NB4 (cell line): ENCODE data around the gene FAM184A.

Experiments
- DNase-seq: peaks from one replicate; pipeline ENCODE4 v3.0.0; 2010; ENCODE audit warnings: low read depth
- H3K4me3 ChIP-seq: one replicate; pipeline ENCODE4 v1.5.1; 2011; ENCODE audit warnings: mild to moderate bottlenecking, low read depth, low read length, moderate library complexity
- MYC ChIP-seq: IDR thresholded peaks from 2 replicates; pipeline ENCODE4 v1.6.1; 2011; ENCODE audit warnings: low read depth, low read length
- POLR2A ChIP-seq: IDR thresholded peaks from 2 replicates; pipeline ENCODE4 v1.6.1; 2011; ENCODE audit warnings: mild to moderate bottlenecking; ENCODE audit not compliant: insufficient read length; ENCODE audit errors: extremely low read depth
- TF ChIP-seq, protein P1 (sequence below): IDR thresholded peaks from one replicate; pipeline ENCODE4 v1.5.1; 2012; ENCODE audit warnings: low read depth, low read length
- TF ChIP-seq, protein P2 (sequence below): IDR thresholded peaks from 2 replicates; pipeline ENCODE4 v1.6.1; 2011; ENCODE audit warnings: low read depth, low read length

The FAM184A gene

DNA sequence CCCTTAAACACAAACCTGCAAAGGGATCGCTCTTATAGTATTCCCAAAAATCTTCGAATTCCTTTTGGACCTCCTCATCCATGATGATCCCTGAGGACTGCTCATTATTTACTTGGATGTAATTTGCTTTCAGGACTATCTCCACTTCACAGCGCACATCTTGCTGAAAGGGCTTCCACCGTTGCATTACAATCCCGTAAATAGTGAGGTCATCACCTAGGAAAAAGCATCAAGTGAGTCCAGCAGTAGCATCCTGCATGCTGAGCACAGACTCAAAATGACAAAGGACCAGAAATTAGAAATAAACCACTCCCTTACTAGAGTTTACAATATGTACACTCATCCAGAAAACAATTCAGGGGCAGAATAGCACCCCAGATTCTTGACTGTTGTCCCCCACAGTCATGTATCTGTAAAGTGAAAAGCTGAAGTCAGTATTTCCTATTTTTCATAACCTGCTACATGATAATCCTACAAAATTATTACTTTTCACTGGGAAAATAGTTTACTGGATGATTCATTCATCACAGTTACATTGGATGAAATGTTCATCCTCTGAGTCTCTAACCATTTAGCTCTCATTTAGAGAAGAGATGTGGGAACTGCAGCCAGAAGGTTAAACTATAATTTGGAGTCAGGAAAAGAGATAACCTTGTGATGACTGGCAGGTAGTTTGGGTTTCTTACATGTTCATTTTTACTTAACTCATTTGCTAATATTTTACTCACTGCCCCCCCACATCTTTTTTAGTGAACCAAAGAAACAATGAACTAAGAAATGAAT, 160.7 kb downstream of the FAM184A start:
- DNase-seq, result no peak
- TF ChIP-seq, protein P1, sequence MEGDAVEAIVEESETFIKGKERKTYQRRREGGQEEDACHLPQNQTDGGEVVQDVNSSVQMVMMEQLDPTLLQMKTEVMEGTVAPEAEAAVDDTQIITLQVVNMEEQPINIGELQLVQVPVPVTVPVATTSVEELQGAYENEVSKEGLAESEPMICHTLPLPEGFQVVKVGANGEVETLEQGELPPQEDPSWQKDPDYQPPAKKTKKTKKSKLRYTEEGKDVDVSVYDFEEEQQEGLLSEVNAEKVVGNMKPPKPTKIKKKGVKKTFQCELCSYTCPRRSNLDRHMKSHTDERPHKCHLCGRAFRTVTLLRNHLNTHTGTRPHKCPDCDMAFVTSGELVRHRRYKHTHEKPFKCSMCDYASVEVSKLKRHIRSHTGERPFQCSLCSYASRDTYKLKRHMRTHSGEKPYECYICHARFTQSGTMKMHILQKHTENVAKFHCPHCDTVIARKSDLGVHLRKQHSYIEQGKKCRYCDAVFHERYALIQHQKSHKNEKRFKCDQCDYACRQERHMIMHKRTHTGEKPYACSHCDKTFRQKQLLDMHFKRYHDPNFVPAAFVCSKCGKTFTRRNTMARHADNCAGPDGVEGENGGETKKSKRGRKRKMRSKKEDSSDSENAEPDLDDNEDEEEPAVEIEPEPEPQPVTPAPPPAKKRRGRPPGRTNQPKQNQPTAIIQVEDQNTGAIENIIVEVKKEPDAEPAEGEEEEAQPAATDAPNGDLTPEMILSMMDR, result no peak
- TF ChIP-seq POLR2A (no peak), MYC (no peak)
- TF ChIP-seq, protein P2, sequence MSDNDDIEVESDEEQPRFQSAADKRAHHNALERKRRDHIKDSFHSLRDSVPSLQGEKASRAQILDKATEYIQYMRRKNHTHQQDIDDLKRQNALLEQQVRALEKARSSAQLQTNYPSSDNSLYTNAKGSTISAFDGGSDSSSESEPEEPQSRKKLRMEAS, result no peak
- H3K4me3 ChIP-seq, result no peak overlapping the region

- TF ChIP-seq, protein P1, result no peak
- TF ChIP-seq, protein P2, result no peak
- no peak for TF ChIP-seq MYC
- TF ChIP-seq POLR2A, result no peak
- no peak overlapping the region for H3K4me3 ChIP-seq
- no peak for DNase-seq
Measured at GRCh38 chr6:118914598-118914997, 163.9 kb downstream of the FAM184A start.

GRCh38 chr6:118913161-118913560, 165.3 kb downstream of the FAM184A start:
- no peak for DNase-seq
- TF ChIP-seq MYC (no peak), POLR2A (no peak)
- TF ChIP-seq, protein P2, result no peak
- TF ChIP-seq, protein P1, result no peak
- no peak overlapping the region for H3K4me3 ChIP-seq

GRCh38 chr6:118912646-118913045, 165.8 kb downstream of the FAM184A start:
- TF ChIP-seq POLR2A, result no peak
- TF ChIP-seq, protein P2, result no peak
- TF ChIP-seq, protein P1, result no peak
- no peak for TF ChIP-seq MYC
- no peak overlapping the region for H3K4me3 ChIP-seq
- no peak for DNase-seq
